HEK293 (cell line): ENCODE data around the gene APOL5.
"Not testable (repeated sequence)": the region's sequence is repeated elsewhere in the genome, so short reads cannot be mapped to it uniquely, and the experiment has no call there.

ENCODE experiments used
- CTCF ChIA-PET: fragments of 350-600 bp; formaldehyde crosslinking; extraction: SDS; loops from one replicate; lab custom pipeline; 2021; ENCODE audit warnings: antibody characterized with exemption; lab: Yijun Ruan, JAX
- POLR2A ChIA-PET: fragments of 300-600 bp; formaldehyde crosslinking; extraction: SDS; loops from one replicate; lab custom pipeline; 2020; ENCODE audit warnings: antibody characterized with exemption, inconsistent platforms; lab: Yijun Ruan, JAX
- H3K27ac ChIP-seq: fragments of 200-500 bp; sonication (Bioruptor generic); 2 replicates; pipeline ENCODE4 v1.5.1; 2014; ENCODE audit warnings: low read depth, low read length, control low read depth, inconsistent platforms; ENCODE audit errors: extremely low read depth
- H3K36me3 ChIP-seq, 2 experiments: fragments of 200-500 bp in 1 of 2; sonication (Bioruptor generic) in 1 of 2; 1 replicate in 1 of 2; 2 replicates in 1 of 2; pipeline ENCODE4 v1.5.1; 2014 to 2017; ENCODE audit warnings: inconsistent platforms in 2 of 2, low read length in 2 of 2; ENCODE audit not compliant: control insufficient read depth in 2 of 2, insufficient read depth in 1 of 2
- H3K4me1 ChIP-seq: fragments of 200-500 bp; sonication (Bioruptor generic); 2 replicates; pipeline ENCODE4 v1.5.1; 2014; ENCODE audit warnings: mild to moderate bottlenecking, low read length, inconsistent platforms; ENCODE audit not compliant: control insufficient read depth, insufficient read depth
- H3K4me3 ChIP-seq: 2 replicates; pipeline ENCODE4 v1.5.1; 2011; ENCODE audit warnings: low read depth, mild to moderate bottlenecking, control low read depth, low read length, moderate library complexity
- H3K9me3 ChIP-seq: fragments of 200-500 bp; sonication (Bioruptor generic); 2 replicates; pipeline ENCODE4 v1.5.1; 2014; ENCODE audit warnings: low read depth, low read length, inconsistent platforms; ENCODE audit not compliant: control insufficient read depth, insufficient read depth
- BCL6B ChIP-seq: fragments of 450-650 bp; formaldehyde crosslinking; IDR thresholded peaks from 2 replicates; pipeline ENCODE4 v1.5.1; 2017; ENCODE audit warnings: missing biosample characterization, missing genetic modification characterization
- ELK4 ChIP-seq: IDR thresholded peaks from 2 replicates; pipeline ENCODE4 v1.6.1; 2011; ENCODE audit warnings: mild to moderate bottlenecking, low read depth, low read length, borderline replicate concordance
- ZFP69B ChIP-seq: fragments of 450-650 bp; formaldehyde crosslinking; IDR thresholded peaks from 2 replicates; pipeline ENCODE4 v1.5.1; 2016; ENCODE audit warnings: missing biosample characterization, missing genetic modification characterization
- ZNF132 ChIP-seq: fragments of 450-650 bp; formaldehyde crosslinking; IDR thresholded peaks from 2 replicates; pipeline ENCODE4 v1.5.1; 2017; ENCODE audit warnings: missing biosample characterization, missing genetic modification characterization, borderline replicate concordance
- ZNF175 ChIP-seq: fragments of 450-650 bp; formaldehyde crosslinking; IDR thresholded peaks from 2 replicates; pipeline ENCODE4 v1.5.1; 2016; ENCODE audit warnings: missing biosample characterization, missing genetic modification characterization
- ZNF248 ChIP-seq: fragments of 450-650 bp; formaldehyde crosslinking; IDR thresholded peaks from 2 replicates; pipeline ENCODE4 v1.5.1; 2017; ENCODE audit warnings: missing biosample characterization, missing genetic modification characterization
- ZNF350 ChIP-seq: fragments of 450-650 bp; formaldehyde crosslinking; IDR thresholded peaks from 2 replicates; pipeline ENCODE4 v1.5.0; 2017; ENCODE audit warnings: missing biosample characterization, mild to moderate bottlenecking, missing genetic modification characterization
- ZNF391 ChIP-seq: fragments of 450-650 bp; formaldehyde crosslinking; IDR thresholded peaks from 2 replicates; pipeline ENCODE4 v1.5.1; 2016; ENCODE audit warnings: low read depth, missing biosample characterization, missing genetic modification characterization, borderline replicate concordance
- ZNF394 ChIP-seq: fragments of 450-650 bp; formaldehyde crosslinking; IDR thresholded peaks from 2 replicates; pipeline ENCODE4 v1.5.1; 2016; ENCODE audit warnings: missing biosample characterization, missing genetic modification characterization, mild to moderate bottlenecking, moderate library complexity, borderline replicate concordance
- ZNF433 ChIP-seq: fragments of 450-650 bp; formaldehyde crosslinking; IDR thresholded peaks from 2 replicates; pipeline ENCODE4 v1.5.1; 2016; ENCODE audit warnings: missing biosample characterization, missing genetic modification characterization, low read depth
- ZNF610 ChIP-seq: fragments of 450-650 bp; formaldehyde crosslinking; IDR thresholded peaks from 2 replicates; pipeline ENCODE4 v1.5.1; 2016; ENCODE audit warnings: missing biosample characterization, missing genetic modification characterization, borderline replicate concordance
- ZNF660 ChIP-seq: fragments of 450-650 bp; IDR thresholded peaks from 2 replicates; pipeline ENCODE4 v1.5.1; 2018; ENCODE audit warnings: missing biosample characterization, mild to moderate bottlenecking, missing genetic modification characterization
- ZNF76 ChIP-seq: fragments of 450-650 bp; formaldehyde crosslinking; IDR thresholded peaks from 2 replicates; pipeline ENCODE4; 2016; ENCODE audit warnings: low read depth, missing biosample characterization, missing genetic modification characterization, borderline replicate concordance
- ZSCAN4 ChIP-seq: fragments of 450-650 bp; formaldehyde crosslinking; IDR thresholded peaks from 2 replicates; pipeline ENCODE4 v1.5.1; 2017; ENCODE audit warnings: missing biosample characterization, missing genetic modification characterization
- TF ChIP-seq, protein P1 (sequence below): fragments of 450-650 bp; formaldehyde crosslinking; IDR thresholded peaks from 2 replicates; pipeline ENCODE4 v1.5.1; 2016; ENCODE audit warnings: missing biosample characterization, missing genetic modification characterization

The APOL5 gene

GRCh38 chr22:35717572-35717971, at the start of gene APOL5:
Gene APOL5, plus strand, starts transcription at chr22:35717872. Its CDS starts 0 bp downstream, at chr22:35717872.
- ChIA-PET POLR2A (no interaction called here), CTCF (interaction anchor here (0.9 kb wide), 1 partner anchor 9 kb away, joined by 3 read pairs; no protein-coding TSS in a partner anchor)
- Histone ChIP-seq H3K36me3 (no peaks in the 10 kb centered on the region), H3K4me3 (no peak within 1 kb of the TSS), H3K27ac (no peak within 1 kb of the TSS), H3K4me1 (no peaks in the 10 kb centered on the region), H3K9me3 (no peaks in the 10 kb centered on the region)
- TF ChIP-seq ZNF76, result no peak
- TF ChIP-seq ZNF350 (tag by site-specific recombination), result no peak
- no peak for TF ChIP-seq BCL6B
- TF ChIP-seq ZFP69B (tag by site-specific recombination), result no peak
- no peak for TF ChIP-seq ZNF132
- TF ChIP-seq ZNF610 (tag by site-specific recombination), result no peak

- Histone ChIP-seq H3K27ac (no peak overlapping the region), H3K4me1 (no peaks in the 10 kb centered on the region), H3K4me3 (no peak overlapping the region), H3K36me3 (no peaks in the 10 kb centered on the region), H3K9me3 (no peaks in the 10 kb centered on the region)
- TF ChIP-seq ELK4 (no peak), ZNF394 (tag by site-specific recombination) (no peak), ZNF433 (tag by site-specific recombination) (no peak)
- TF ChIP-seq, protein P1, sequence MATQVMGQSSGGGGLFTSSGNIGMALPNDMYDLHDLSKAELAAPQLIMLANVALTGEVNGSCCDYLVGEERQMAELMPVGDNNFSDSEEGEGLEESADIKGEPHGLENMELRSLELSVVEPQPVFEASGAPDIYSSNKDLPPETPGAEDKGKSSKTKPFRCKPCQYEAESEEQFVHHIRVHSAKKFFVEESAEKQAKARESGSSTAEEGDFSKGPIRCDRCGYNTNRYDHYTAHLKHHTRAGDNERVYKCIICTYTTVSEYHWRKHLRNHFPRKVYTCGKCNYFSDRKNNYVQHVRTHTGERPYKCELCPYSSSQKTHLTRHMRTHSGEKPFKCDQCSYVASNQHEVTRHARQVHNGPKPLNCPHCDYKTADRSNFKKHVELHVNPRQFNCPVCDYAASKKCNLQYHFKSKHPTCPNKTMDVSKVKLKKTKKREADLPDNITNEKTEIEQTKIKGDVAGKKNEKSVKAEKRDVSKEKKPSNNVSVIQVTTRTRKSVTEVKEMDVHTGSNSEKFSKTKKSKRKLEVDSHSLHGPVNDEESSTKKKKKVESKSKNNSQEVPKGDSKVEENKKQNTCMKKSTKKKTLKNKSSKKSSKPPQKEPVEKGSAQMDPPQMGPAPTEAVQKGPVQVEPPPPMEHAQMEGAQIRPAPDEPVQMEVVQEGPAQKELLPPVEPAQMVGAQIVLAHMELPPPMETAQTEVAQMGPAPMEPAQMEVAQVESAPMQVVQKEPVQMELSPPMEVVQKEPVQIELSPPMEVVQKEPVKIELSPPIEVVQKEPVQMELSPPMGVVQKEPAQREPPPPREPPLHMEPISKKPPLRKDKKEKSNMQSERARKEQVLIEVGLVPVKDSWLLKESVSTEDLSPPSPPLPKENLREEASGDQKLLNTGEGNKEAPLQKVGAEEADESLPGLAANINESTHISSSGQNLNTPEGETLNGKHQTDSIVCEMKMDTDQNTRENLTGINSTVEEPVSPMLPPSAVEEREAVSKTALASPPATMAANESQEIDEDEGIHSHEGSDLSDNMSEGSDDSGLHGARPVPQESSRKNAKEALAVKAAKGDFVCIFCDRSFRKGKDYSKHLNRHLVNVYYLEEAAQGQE (tag by site-specific recombination), result no peak
- POLR2A ChIA-PET, result no interaction called here
- CTCF ChIA-PET, result interaction anchor here (0.7 to 1.6 kb wide), 2 partner anchors 10 to 43 kb away, joined by 3 to 4 read pairs; no protein-coding TSS in a partner anchor
Observed at GRCh38 chr22:35674335-35674734, 43.3 kb upstream of the APOL5 start.

GRCh38 chr22:35676065-35676464, 41.6 kb upstream of the APOL5 start:
- H3K9me3 ChIP-seq, H3K36me3 ChIP-seq, H3K27ac ChIP-seq, H3K4me1 ChIP-seq, H3K4me3 ChIP-seq, POLR2A ChIA-PET: not testable (repeated sequence)
- CTCF ChIA-PET, result interaction anchor here (0.8 kb wide), 1 partner anchor 9 kb away, joined by 3 read pairs; no protein-coding TSS in a partner anchor

- H3K4me3 ChIP-seq, result no peak overlapping the region
- no peak overlapping the region for H3K27ac ChIP-seq
- CTCF ChIA-PET, result interaction anchor here (0.6 to 1.5 kb wide), 6 partner anchors 46 to 390 kb away, joined by 3 to 4 read pairs (median 3); no protein-coding TSS in a partner anchor
- no peaks in the 10 kb centered on the region for H3K9me3 ChIP-seq
- no peaks in the 10 kb centered on the region for H3K4me1 ChIP-seq
- TF ChIP-seq ZNF175 (tag by site-specific recombination), result no peak
- no peak for TF ChIP-seq ZNF391 (tag by site-specific recombination)
- no peak for TF ChIP-seq ZNF660 (tag by site-specific recombination)
- TF ChIP-seq ZSCAN4, result no peak
- TF ChIP-seq ZNF248 (tag by site-specific recombination), result no peak
- TF ChIP-seq, all 188 proteins: peak for 0
- H3K36me3 ChIP-seq, result no peaks in the 10 kb centered on the region
- POLR2A ChIA-PET, result no interaction called here
Observed at GRCh38 chr22:35677460-35678187, 40.0 kb upstream of the APOL5 start.
